ENCODE data around the gene SOCS4. TPM values are rescaled to one million over a fixed set of nuclear protein-coding genes. Genes with fewer than 3 reads are reported as not detected.
"Not testable (repeated sequence)": the region's sequence is repeated elsewhere in the genome, so short reads cannot be mapped to it uniquely, and the experiment has no call there.

The SOCS4 gene
- total RNA-seq, 4 donors from 2014 or later, result 6.9 to 9.3 (median 7.5) TPM

DNA sequence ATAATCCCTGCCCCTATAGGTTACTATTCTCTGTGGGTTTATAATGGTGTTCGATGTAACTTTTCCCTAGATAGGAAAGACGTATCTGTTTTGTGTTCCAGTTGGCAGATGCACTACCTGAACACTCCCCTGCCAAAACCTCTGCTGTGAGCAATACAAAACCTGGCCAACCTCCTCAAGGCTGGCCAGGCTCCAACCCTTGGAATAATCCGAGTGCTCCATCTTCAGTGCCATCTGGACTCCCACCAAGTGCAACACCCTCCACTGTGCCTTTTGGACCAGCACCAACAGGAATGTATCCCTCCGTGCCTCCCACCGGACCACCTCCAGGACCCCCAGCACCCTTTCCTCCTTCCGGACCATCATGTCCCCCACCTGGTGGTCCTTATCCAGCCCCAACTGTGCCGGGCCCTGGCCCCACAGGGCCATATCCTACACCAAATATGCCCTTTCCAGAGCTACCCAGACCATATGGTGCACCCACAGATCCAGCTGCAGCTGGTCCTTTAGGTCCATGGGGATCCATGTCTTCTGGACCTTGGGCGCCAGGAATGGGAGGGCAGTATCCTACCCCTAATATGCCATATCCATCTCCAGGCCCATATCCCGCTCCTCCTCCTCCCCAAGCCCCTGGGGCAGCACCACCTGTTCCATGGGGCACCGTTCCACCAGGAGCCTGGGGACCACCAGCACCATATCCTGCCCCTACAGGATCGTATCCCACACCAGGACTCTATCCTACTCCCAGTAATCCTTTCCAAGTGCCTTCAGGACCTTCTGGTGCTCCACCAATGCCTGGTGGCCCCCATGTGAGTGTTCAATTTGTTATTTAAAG, 35.7 kb downstream of the SOCS4 start:
- intact Hi-C loops (cut with DNase I; ENCODE audit: low total_unique reads), result no loop called here
- TF ChIP-seq POLR2A (IDR thresholded peaks at IDR 0.05), result no peak
- TF ChIP-seq, protein P1, sequence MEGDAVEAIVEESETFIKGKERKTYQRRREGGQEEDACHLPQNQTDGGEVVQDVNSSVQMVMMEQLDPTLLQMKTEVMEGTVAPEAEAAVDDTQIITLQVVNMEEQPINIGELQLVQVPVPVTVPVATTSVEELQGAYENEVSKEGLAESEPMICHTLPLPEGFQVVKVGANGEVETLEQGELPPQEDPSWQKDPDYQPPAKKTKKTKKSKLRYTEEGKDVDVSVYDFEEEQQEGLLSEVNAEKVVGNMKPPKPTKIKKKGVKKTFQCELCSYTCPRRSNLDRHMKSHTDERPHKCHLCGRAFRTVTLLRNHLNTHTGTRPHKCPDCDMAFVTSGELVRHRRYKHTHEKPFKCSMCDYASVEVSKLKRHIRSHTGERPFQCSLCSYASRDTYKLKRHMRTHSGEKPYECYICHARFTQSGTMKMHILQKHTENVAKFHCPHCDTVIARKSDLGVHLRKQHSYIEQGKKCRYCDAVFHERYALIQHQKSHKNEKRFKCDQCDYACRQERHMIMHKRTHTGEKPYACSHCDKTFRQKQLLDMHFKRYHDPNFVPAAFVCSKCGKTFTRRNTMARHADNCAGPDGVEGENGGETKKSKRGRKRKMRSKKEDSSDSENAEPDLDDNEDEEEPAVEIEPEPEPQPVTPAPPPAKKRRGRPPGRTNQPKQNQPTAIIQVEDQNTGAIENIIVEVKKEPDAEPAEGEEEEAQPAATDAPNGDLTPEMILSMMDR (IDR thresholded peaks at IDR 0.05), result no peak
- 63% methylated on average over 11 of the region's 11 CpGs for WGBS, 2 donors
- no peak for DNase-seq (ENCODE audit: low spot score in 2 of 2)
- H3K4me3 ChIP-seq (ENCODE audit: low read depth, poor library complexity, severe bottlenecking), result no peak overlapping the region

DNA sequence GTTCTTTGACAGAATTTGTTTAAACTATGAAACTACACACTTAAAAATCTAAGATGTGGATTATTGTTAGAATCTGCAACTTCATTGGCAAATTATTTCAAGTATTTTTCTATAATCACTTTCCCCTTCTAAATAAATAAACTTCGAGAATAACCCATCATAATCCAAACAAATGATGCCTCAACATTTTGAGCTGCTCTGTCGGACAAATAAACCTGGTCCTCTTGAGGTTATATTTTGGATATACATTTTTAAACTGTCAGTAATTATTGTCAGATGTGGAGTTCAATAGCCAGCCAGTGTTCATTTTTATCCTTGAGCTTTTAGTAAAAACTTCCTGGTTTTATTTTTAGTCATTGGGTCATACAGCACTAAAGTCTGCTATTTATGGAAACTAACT, 37.9 kb downstream of the SOCS4 start:
- intact Hi-C loops (cut with DNase I; ENCODE audit: low total_unique reads); H3K4me3 ChIP-seq (ENCODE audit: low read depth, poor library complexity, severe bottlenecking); DNase-seq (ENCODE audit: low spot score in 2 of 2): not testable (repeated sequence)
- 72 to 78% methylated on average over 2 of the region's 2 CpGs for WGBS, 2 donors

DNA sequence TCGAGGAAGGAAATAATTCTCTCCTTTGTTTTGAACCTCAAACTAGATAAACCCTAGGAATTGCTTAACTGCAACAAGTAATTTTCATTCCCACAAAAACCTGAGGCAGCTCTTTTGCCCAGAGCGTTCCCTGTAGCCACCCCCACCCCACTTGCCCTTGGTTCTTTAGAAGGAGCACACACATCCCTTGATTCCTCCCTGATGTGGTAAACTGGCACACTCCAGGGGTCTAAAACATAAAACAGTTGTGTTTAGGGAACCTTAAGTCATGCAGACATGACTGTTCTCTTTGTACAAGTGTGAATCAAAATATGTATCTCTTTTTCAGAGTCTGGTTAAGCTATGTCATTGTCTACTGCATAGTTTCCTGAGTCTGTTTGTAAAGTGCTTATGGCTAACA, 38.4 kb downstream of the SOCS4 start:
- intact Hi-C loops (cut with DNase I; ENCODE audit: low total_unique reads), result no loop called here
- TF ChIP-seq POLR2A (IDR thresholded peaks at IDR 0.05), result no peak
- TF ChIP-seq, protein P1 (IDR thresholded peaks at IDR 0.05), result no peak
- H3K4me3 ChIP-seq (ENCODE audit: low read depth, poor library complexity, severe bottlenecking), result no peak overlapping the region
- WGBS, 2 donors, result 36 to 49% methylated on average over 2 of the region's 2 CpGs
- no peak for DNase-seq (ENCODE audit: low spot score in 2 of 2)

DNA sequence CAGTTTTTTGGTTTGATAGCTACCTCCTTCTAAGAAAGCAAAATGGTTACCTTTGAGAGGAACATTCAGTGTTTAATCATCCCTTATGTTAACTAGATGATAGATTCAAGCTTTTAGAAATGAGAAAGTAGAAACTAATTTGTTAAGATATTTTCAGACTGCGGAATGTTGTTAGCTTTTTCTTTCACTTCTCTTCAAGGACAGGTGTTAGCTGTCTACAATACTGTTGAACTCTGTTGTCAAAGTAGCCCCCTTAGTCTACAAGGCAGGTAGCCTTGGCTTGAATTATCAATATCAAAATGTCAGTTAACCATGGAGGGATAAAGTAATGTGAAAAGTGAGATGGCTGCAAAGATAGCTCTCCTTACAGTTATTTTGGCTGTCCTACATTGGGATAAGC, 39.2 kb downstream of the SOCS4 start:
- TF ChIP-seq POLR2A (IDR thresholded peaks at IDR 0.05), result no peak
- TF ChIP-seq, protein P1 (IDR thresholded peaks at IDR 0.05), result no peak

DNA sequence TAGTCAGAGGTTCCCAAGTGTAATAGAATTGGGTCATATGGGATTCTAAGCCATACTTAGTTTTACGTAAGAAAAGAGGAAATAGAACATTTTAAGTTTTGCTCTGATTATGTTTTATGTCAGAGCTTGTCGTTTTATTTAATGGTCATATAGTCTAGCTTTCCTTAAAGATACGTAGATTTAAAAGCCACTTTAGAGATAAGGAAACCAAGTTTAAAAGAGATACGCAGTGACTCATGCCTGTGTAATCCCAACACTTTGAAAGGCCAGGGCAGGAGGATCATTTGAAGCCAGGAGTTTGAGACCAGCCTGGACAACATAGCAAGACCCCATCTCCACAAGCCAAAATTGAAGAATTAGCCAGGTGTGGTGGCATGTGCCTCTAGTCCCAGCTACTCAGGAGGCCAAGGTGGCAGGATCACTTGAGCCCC, 44.0 kb downstream of the SOCS4 start:
- no peak for TF ChIP-seq POLR2A (IDR thresholded peaks at IDR 0.05)
- TF ChIP-seq, protein P1 (IDR thresholded peaks at IDR 0.05), result no peak
- no peak for DNase-seq (ENCODE audit: low spot score in 2 of 2)
- WGBS, 2 donors, result 66 to 74% methylated on average over 4 of the region's 4 CpGs
- intact Hi-C loops (cut with DNase I; ENCODE audit: low total_unique reads), result no loop called here
- H3K4me3 ChIP-seq (ENCODE audit: low read depth, poor library complexity, severe bottlenecking), result no peak overlapping the region

More for the DNA sequence above, 39.2 kb downstream of the SOCS4 start:
- no peak overlapping the region for H3K4me3 ChIP-seq (ENCODE audit: low read depth, poor library complexity, severe bottlenecking)
- intact Hi-C loops (cut with DNase I; ENCODE audit: low total_unique reads), result no loop called here
- DNase-seq (ENCODE audit: low spot score in 2 of 2), result no peak
- WGBS, 2 donors, result 94 to 100% methylated on average over 1 of the region's 1 CpG

DNA sequence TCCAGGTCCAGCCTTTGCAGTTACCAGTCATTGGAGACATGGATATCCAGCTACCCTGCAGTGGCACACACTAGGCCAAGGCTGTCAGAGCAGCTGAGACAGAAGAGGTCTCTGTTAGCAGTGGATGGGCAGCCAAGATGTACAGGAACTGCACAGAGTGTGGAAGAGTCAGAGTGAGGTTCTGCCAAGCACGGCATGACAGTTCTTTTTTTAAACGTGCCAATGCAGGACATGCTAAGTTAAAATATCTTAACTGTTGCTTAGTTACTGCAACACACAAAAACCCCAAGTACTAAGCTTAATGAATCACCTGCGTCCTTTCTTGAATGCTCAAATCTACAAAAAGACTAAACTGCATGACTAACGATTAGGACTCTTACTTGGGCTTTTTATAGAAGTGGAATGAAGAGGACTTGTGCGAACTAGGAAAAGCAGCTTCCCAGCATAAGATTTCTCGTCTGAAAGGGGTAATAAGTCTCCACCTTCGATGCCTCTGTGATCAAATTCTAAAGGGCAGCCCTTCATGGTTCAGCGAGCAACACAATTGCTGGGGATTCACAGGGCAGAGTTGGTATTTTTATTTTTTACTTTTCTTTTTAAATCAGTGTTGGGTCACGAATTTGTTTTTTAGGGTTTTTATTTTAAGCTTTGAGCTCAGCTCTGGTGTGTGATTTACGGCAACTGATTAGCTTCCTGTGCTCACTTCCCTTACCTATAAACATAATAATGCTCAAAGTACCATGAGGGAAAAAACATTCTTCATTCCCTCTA, 45.0 kb downstream of the SOCS4 start:
- TF ChIP-seq, protein P1 (IDR thresholded peaks at IDR 0.05), result no peak
- TF ChIP-seq POLR2A (IDR thresholded peaks at IDR 0.05), result no peak
- no peak for DNase-seq (ENCODE audit: low spot score in 2 of 2)
- 11 to 13% methylated on average over 10 of the region's 10 CpGs for WGBS, 2 donors
- H3K4me3 ChIP-seq (ENCODE audit: low read depth, poor library complexity, severe bottlenecking), result no peak overlapping the region
- intact Hi-C loops (cut with DNase I; ENCODE audit: low total_unique reads), result no loop called here

Data from lower leg skin (tissue), 4 donors.